Endothelial cell of umbilical vein (primary cell): ENCODE measurements around the gene CPLX1. TPM values are rescaled to one million over a fixed set of nuclear protein-coding genes. Genes with fewer than 3 reads are reported as not detected.

Experiments
- BruUV-seq: library from RNA; stranded (reverse); fragments of 400-500 nt; replicated peaks from 2 replicates; lab custom pipeline; 2021; lab: Mats Ljungman, UMichigan
- CTCF ChIA-PET: fragments of 300-600, 350-600 bp; sonication (Branson Sonifier 250); formaldehyde crosslinking; loops from one replicate; lab custom pipeline; 2021; ENCODE audit warnings: antibody characterized with exemption, inconsistent platforms; lab: Charles Lee
- POLR2A ChIA-PET: fragments of 300-600, 350-600 bp; sonication (Branson Sonifier 250); formaldehyde crosslinking; loops from one replicate; lab custom pipeline; 2021; ENCODE audit warnings: antibody characterized with exemption, inconsistent platforms; lab: Charles Lee
- DNase-seq: peaks from one replicate; pipeline ENCODE4 v3.0.0-alpha.2; 2011; ENCODE audit warnings: low read depth, low spot score
- FAIRE-seq: peaks from 2 replicates; lab custom pipeline; 2011; peaks lifted over from hg19 to GRCh38; lab: Jason Lieb, UNC
- H2AFZ ChIP-seq: 2 replicates; pipeline ENCODE4 v1.6.0; 2012; ENCODE audit warnings: low read depth, low read length, control low read depth, inconsistent platforms
- H3K27ac ChIP-seq: 2 replicates; pipeline ENCODE4 v1.5.1; 2011; ENCODE audit warnings: low read depth, mild to moderate bottlenecking, control low read depth, low read length, moderate library complexity; ENCODE audit not compliant: insufficient read depth
- H3K27me3 ChIP-seq, 2 experiments: 2 replicates each; pipeline versions ENCODE4 v1.6.0 to v1.6.1; 2011; ENCODE audit warnings: low read length in 2 of 2, mixed read lengths in 1 of 2; ENCODE audit not compliant: control insufficient read depth in 2 of 2, insufficient read depth in 2 of 2
- H3K36me3 ChIP-seq, 2 experiments: 2 replicates in 1 of 2; 3 replicates in 1 of 2; pipeline ENCODE4 v1.5.1; 2011; ENCODE audit warnings: low read length in 2 of 2, mild to moderate bottlenecking in 1 of 2, moderate library complexity in 1 of 2; ENCODE audit not compliant: control insufficient read depth in 2 of 2, insufficient read depth in 2 of 2; ENCODE audit errors: extremely low read depth in 1 of 2
- H3K4me1 ChIP-seq: 3 replicates; pipeline ENCODE4 v1.5.1; 2011; ENCODE audit warnings: mild to moderate bottlenecking, low read length; ENCODE audit not compliant: control insufficient read depth, insufficient read depth; ENCODE audit errors: extremely low read depth
- H3K4me2 ChIP-seq: 2 replicates; pipeline ENCODE4 v1.6.1; 2011; ENCODE audit warnings: low read length, control low read depth, mixed read lengths; ENCODE audit not compliant: insufficient read depth
- H3K4me3 ChIP-seq, 3 experiments: fragments of 200-600 bp in 1 of 3; sonication (generic), shearing (Covaris generic) in 1 of 3; replicated peaks in 1 of 3; 2 replicates each; pipeline ENCODE4 v1.5.1; 2011 to 2016; ENCODE audit warnings: control low read depth in 3 of 3, low read length in 3 of 3, mild to moderate bottlenecking in 2 of 3, inconsistent platforms in 1 of 3, low read depth in 1 of 3, moderate library complexity in 1 of 3; ENCODE audit not compliant: insufficient read depth in 1 of 3
- H3K79me2 ChIP-seq: 2 replicates; pipeline ENCODE4 v1.6.0; 2012; ENCODE audit warnings: low read length, inconsistent platforms; ENCODE audit not compliant: control insufficient read depth, insufficient read depth
- H3K9ac ChIP-seq: replicated peaks from 2 replicates; pipeline ENCODE3; 2011; ENCODE audit warnings: low read length, control low read depth; ENCODE audit not compliant: insufficient read depth; ENCODE audit errors: extremely low read depth
- H3K9me1 ChIP-seq: replicated peaks from 3 replicates; pipeline ENCODE4 v1.6.0; 2011; ENCODE audit warnings: mild to moderate bottlenecking, low read length; ENCODE audit not compliant: control insufficient read depth, insufficient read depth; ENCODE audit errors: extremely low read depth
- H3K9me3 ChIP-seq: replicated peaks from 2 replicates; pipeline ENCODE4 v1.5.1; 2012; ENCODE audit warnings: low read length, inconsistent platforms; ENCODE audit not compliant: control insufficient read depth, insufficient read depth
- H4K20me1 ChIP-seq: replicated peaks from 2 replicates; pipeline ENCODE3; 2011; ENCODE audit warnings: mild to moderate bottlenecking, low read length; ENCODE audit not compliant: control insufficient read depth, insufficient read depth; ENCODE audit errors: extremely low read depth
- EZH2 ChIP-seq: IDR thresholded peaks from 2 replicates; pipeline ENCODE4 v1.6.1; 2012; ENCODE audit warnings: borderline replicate concordance, low read depth, mild to moderate bottlenecking, moderate library complexity, low read length, inconsistent platforms; ENCODE audit not compliant: severe bottlenecking
- FOS ChIP-seq: IDR thresholded peaks from 2 replicates; pipeline ENCODE4 v1.6.1; 2011; ENCODE audit warnings: mild to moderate bottlenecking, low read length, moderate library complexity, borderline replicate concordance; ENCODE audit not compliant: insufficient read depth
- GATA2 ChIP-seq: IDR thresholded peaks from 2 replicates; pipeline ENCODE4 v1.7.0; 2011; ENCODE audit warnings: low read depth, mild to moderate bottlenecking, moderate library complexity, mixed read lengths, low read length; ENCODE audit not compliant: insufficient read length, insufficient read depth
- JUN ChIP-seq: IDR thresholded peaks from 2 replicates; pipeline ENCODE4 v1.6.1; 2011; ENCODE audit warnings: borderline replicate concordance, low read depth; ENCODE audit not compliant: insufficient read length, insufficient read depth
- MYC ChIP-seq: IDR thresholded peaks from one replicate; pipeline ENCODE4 v1.6.1; 2011; ENCODE audit warnings: mild to moderate bottlenecking, low read depth, low read length
- POLR2A ChIP-seq: IDR thresholded peaks from 2 replicates; pipeline ENCODE4 v1.6.1; 2012; ENCODE audit warnings: low read depth, mild to moderate bottlenecking, control low read depth, low read length
- POLR2AphosphoS5 ChIP-seq: IDR thresholded peaks from 2 replicates; pipeline ENCODE4 v1.6.1; 2012; ENCODE audit warnings: low read depth, mild to moderate bottlenecking, control low read depth, low read length, moderate library complexity; ENCODE audit not compliant: insufficient read depth
- dilution Hi-C: fragments of 300-500 bp; cut with MboI; formaldehyde crosslinking; loops from one replicate; pipeline ENCODE4 v1.15.0; 2019; ENCODE audit warnings: low sequenced_read_pairs; ENCODE audit not compliant: extremely low pct_ligation_motif_present
- intact Hi-C: fragments of 100-400 bp; cut with micrococcal nuclease; formaldehyde crosslinking; loops from one replicate; pipeline ENCODE4 v1.10.0; 2022
- polyA plus RNA-seq, 4 experiments: library from polyadenylated mRNA; depleted of rRNA in 3 of 4; stranded (reverse) in 3 of 4; unstranded in 1 of 4; fragments of >200 nt; gene quantifications; 2 replicates each; pipeline versions ENCODE4 v1.2.1 to v1.2.3, GENCODE V29; 2011 to 2012; ENCODE audit warnings: missing spikeins in 1 of 4
- total RNA-seq: library from RNA; stranded (reverse); gene quantifications from 2 replicates; pipeline ENCODE4 v1.2.3, GENCODE V29; 2021
- TF ChIP-seq, protein P1 (sequence below): IDR thresholded peaks from 2 replicates; pipeline ENCODE4 v1.6.1; 2011; ENCODE audit not compliant: insufficient read depth, insufficient read length
- TF ChIP-seq, protein P2 (sequence below), 2 donors: IDR thresholded peaks; 1 replicate in 1 of 2; 2 replicates in 1 of 2; pipeline ENCODE4 v1.5.1; 2011; ENCODE audit warnings: low read length in 2 of 2, mild to moderate bottlenecking in 2 of 2, moderate library complexity in 2 of 2, control low read depth in 1 of 2, inconsistent platforms in 1 of 2, low read depth in 1 of 2; ENCODE audit not compliant: insufficient read depth in 1 of 2; ENCODE audit errors: extremely low read depth in 1 of 2

The CPLX1 gene
- total and polyA plus RNA-seq, 2 donors (not counting 3 experiments of a cell fraction or from before 2014, with no cell fraction given): 1.0 to 1.8 TPM

DNA sequence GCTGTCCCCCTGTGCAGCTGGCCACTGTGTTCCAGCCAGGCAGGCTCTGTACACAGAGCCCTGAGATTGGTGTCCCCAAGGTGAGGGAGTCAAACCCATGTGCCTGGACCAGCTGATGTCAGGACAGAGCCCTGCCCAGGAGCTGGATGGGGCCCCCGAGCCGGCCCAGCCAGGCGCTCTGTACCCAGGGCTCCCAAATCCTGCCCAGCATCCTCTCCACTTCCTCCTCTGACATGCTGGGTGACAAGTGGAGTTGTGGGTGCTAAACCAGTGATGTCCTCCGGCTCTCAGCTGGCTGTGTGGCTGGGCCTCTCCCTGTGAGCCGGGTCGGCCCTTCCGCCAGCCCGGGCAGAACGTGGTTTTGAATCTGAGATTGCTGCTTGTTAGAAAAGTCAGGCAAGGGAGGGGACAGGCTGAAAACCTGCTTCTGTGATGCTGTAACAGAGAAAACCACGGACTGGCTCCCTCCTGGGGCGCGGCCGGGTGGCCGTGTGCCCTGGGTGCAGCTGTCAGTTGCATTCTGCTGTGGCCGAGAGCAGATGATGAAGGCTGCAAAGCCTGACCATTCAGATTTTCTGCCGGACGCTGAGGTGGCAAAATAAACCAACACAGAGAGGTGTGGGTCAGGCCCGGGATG is 7.9 kb upstream of the CPLX1 start:
- Histone ChIP-seq H2AFZ (no peak overlapping the region), H3K4me2 (no peak overlapping the region), H3K9ac (no peak overlapping the region), H3K4me3 (no peak overlapping the region), H3K9me1 (no peaks in the 10 kb centered on the region), H3K27ac (no peak overlapping the region), H3K27me3 (no peaks in the 10 kb centered on the region), H3K36me3 (no peaks in the 10 kb centered on the region), H3K9me3 (no peaks in the 10 kb centered on the region), H3K4me1 (no peaks in the 10 kb centered on the region), H4K20me1 (no peaks in the 10 kb centered on the region), H3K79me2 (no peaks in the 10 kb centered on the region)
- DNase-seq (no peak), FAIRE-seq (no peak)
- no TSS peak for BruUV-seq
- intact Hi-C loops: no loop called here
- TF ChIP-seq GATA2 (no peak), MYC (no peak), POLR2A (no peak), FOS (no peak), JUN (no peak), POLR2AphosphoS5 (no peak), EZH2 (no peak)
- TF ChIP-seq, protein P1, sequence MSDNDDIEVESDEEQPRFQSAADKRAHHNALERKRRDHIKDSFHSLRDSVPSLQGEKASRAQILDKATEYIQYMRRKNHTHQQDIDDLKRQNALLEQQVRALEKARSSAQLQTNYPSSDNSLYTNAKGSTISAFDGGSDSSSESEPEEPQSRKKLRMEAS: no peak
- TF ChIP-seq, protein P2, sequence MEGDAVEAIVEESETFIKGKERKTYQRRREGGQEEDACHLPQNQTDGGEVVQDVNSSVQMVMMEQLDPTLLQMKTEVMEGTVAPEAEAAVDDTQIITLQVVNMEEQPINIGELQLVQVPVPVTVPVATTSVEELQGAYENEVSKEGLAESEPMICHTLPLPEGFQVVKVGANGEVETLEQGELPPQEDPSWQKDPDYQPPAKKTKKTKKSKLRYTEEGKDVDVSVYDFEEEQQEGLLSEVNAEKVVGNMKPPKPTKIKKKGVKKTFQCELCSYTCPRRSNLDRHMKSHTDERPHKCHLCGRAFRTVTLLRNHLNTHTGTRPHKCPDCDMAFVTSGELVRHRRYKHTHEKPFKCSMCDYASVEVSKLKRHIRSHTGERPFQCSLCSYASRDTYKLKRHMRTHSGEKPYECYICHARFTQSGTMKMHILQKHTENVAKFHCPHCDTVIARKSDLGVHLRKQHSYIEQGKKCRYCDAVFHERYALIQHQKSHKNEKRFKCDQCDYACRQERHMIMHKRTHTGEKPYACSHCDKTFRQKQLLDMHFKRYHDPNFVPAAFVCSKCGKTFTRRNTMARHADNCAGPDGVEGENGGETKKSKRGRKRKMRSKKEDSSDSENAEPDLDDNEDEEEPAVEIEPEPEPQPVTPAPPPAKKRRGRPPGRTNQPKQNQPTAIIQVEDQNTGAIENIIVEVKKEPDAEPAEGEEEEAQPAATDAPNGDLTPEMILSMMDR (IDR thresholded peaks at IDR 0.05; ENCODE audit: extremely low read depth in 1 of 2, insufficient read depth in 1 of 2, low read depth in 1 of 2, low read length in 2 of 2): no peak
- ChIA-PET CTCF (no interaction called here), POLR2A (no interaction called here)
- dilution Hi-C loops: no loop called here
